GM23338 (cell line): ENCODE results near the gene C10orf71. TPM values are rescaled to one million over a fixed set of nuclear protein-coding genes. Genes with fewer than 3 reads are reported as not detected.

Experiments
- ATAC-seq: fragments of 200-7000 bp; cut with Tn5 transposase; 3 replicates; pipeline ENCODE4 v1.9.1; 2020
- DNase-seq: peaks from one replicate; pipeline ENCODE4 v3.0.0-alpha.2; 2015; ENCODE audit warnings: low spot score
- H2AFZ ChIP-seq: fragments of 200-600 bp; sonication (generic); 2 replicates; pipeline ENCODE4 v1.8.0; 2016; ENCODE audit warnings: antibody characterized with exemption, mild to moderate bottlenecking, moderate library complexity
- H3F3A ChIP-seq: fragments of 200-600 bp; sonication (generic); replicated peaks from 2 replicates; pipeline ENCODE4 v1.8.0; 2017; ENCODE audit warnings: antibody characterized with exemption, mixed run types, low read depth
- H3K27ac ChIP-seq: fragments of 200-600 bp; sonication (generic); 2 replicates; pipeline ENCODE4 v1.6.1; 2016; ENCODE audit warnings: low read depth
- H3K27me3 ChIP-seq: fragments of 200-600 bp; sonication (generic); 2 replicates; pipeline ENCODE4 v1.8.0; 2016; ENCODE audit warnings: mild to moderate bottlenecking, mixed run types, moderate library complexity; ENCODE audit not compliant: insufficient read depth
- H3K36me3 ChIP-seq: fragments of 200-600 bp; sonication (generic); 2 replicates; pipeline ENCODE4 v1.8.0; 2016; ENCODE audit warnings: mild to moderate bottlenecking; ENCODE audit not compliant: insufficient read depth
- H3K4me1 ChIP-seq: fragments of 200-600 bp; sonication (generic); 2 replicates; pipeline ENCODE4 v1.8.0; 2016; ENCODE audit warnings: mild to moderate bottlenecking, moderate library complexity; ENCODE audit not compliant: insufficient read depth
- H3K4me2 ChIP-seq: fragments of 200-600 bp; sonication (generic); 2 replicates; pipeline ENCODE4 v1.7.1; 2017; ENCODE audit warnings: mixed run types
- H3K4me3 ChIP-seq: fragments of 200-600 bp; sonication (generic); 2 replicates; pipeline ENCODE4 v1.6.1; 2016; ENCODE audit warnings: mixed run types
- H3K79me2 ChIP-seq: fragments of 200-600 bp; sonication (generic); replicated peaks from 2 replicates; pipeline ENCODE4 v1.8.0; 2017; ENCODE audit warnings: mild to moderate bottlenecking; ENCODE audit not compliant: insufficient read depth
- H3K9me2 ChIP-seq: fragments of 200-600 bp; sonication (generic); 2 replicates; pipeline ENCODE4 v1.8.0; 2017; ENCODE audit not compliant: insufficient read depth
- H4K20me1 ChIP-seq: fragments of 200-600 bp; sonication (generic); replicated peaks from 2 replicates; pipeline ENCODE4 v1.8.0; 2017; ENCODE audit warnings: mild to moderate bottlenecking; ENCODE audit not compliant: insufficient read depth
- H3K27ac Mint-ChIP-seq: 2 replicates; pipeline ENCODE4 v1.8.0; 2020; ENCODE audit warnings: inconsistent platforms, mild to moderate bottlenecking, moderate library complexity, mixed read lengths
- H3K27me3 Mint-ChIP-seq: 3 replicates; pipeline ENCODE4 v1.8.0; 2022; ENCODE audit warnings: low read depth, mild to moderate bottlenecking, moderate library complexity, mixed read lengths, inconsistent platforms; ENCODE audit not compliant: insufficient read depth, poor library complexity
- H3K36me3 Mint-ChIP-seq: 3 replicates; pipeline ENCODE4 v1.8.0; 2021; ENCODE audit warnings: low read depth, mild to moderate bottlenecking, inconsistent platforms, moderate library complexity, mixed read lengths
- H3K4me1 Mint-ChIP-seq: 3 replicates; pipeline ENCODE4 v1.8.0; 2020; ENCODE audit warnings: mild to moderate bottlenecking, inconsistent platforms, mixed read lengths
- H3K4me3 Mint-ChIP-seq: 3 replicates; pipeline ENCODE4 v1.8.0; 2021; ENCODE audit warnings: moderate library complexity, mild to moderate bottlenecking, inconsistent platforms, mixed read lengths
- H3K9me3 Mint-ChIP-seq: 3 replicates; pipeline ENCODE4 v1.8.0; 2020; ENCODE audit warnings: moderate library complexity, mild to moderate bottlenecking, inconsistent platforms, mixed read lengths
- CREB1 ChIP-seq: fragments of 250-450 bp; sonication (Bioruptor Pico); IDR thresholded peaks from 2 replicates; pipeline ENCODE4 v1.5.0; 2020; ENCODE audit warnings: low read depth, mild to moderate bottlenecking, moderate library complexity
- EZH2 ChIP-seq: fragments of 200-600 bp; sonication (generic); IDR thresholded peaks from one replicate; pipeline ENCODE4 v1.8.0; 2017; ENCODE audit warnings: antibody characterized with exemption, mild to moderate bottlenecking, low read depth; ENCODE audit not compliant: unreplicated experiment
- EZH2phosphoT487 ChIP-seq: fragments of 200-600 bp; sonication (generic); IDR thresholded peaks from one replicate; pipeline ENCODE4 v1.8.1; 2018; ENCODE audit warnings: antibody characterized with exemption; ENCODE audit not compliant: unreplicated experiment
- JUNB ChIP-seq: IDR thresholded peaks from one replicate; pipeline ENCODE4 v1.6.1; 2016; ENCODE audit warnings: antibody characterized with exemption; ENCODE audit not compliant: unreplicated experiment
- NANOG ChIP-seq: IDR thresholded peaks from 2 replicates; pipeline ENCODE4 v1.6.1; 2016; ENCODE audit warnings: antibody characterized with exemption, borderline replicate concordance
- STAT1 ChIP-seq: IDR thresholded peaks from one replicate; pipeline ENCODE4 v1.6.1; 2016; ENCODE audit warnings: antibody characterized with exemption; ENCODE audit not compliant: unreplicated experiment
- ZNF114 ChIP-seq: fragments of 250-450 bp; sonication (Bioruptor Pico); IDR thresholded peaks from 2 replicates; pipeline ENCODE4 v1.5.0; 2020; ENCODE audit warnings: mild to moderate bottlenecking, moderate library complexity
- ZNF331 ChIP-seq: fragments of 250-450 bp; sonication (Bioruptor Pico); IDR thresholded peaks from 2 replicates; pipeline ENCODE4 v1.5.0; 2020; ENCODE audit warnings: low read depth, mild to moderate bottlenecking, moderate library complexity
- polyA plus RNA-seq: library from polyadenylated mRNA; unstranded; fragments of >200 nt; fragmentation: Nextera tagmentation; extraction: Ambion mirVana; gene quantifications from 2 replicates; pipeline ENCODE4 v1.2.1, GENCODE V29; 2016
- total RNA-seq: library from RNA; depleted of rRNA; stranded (reverse); fragments of >200 nt; shearing (Covaris generic); gene quantifications from 2 replicates; pipeline ENCODE4 v1.2.3, GENCODE V29; 2014
- TF ChIP-seq, protein P1 (sequence below): IDR thresholded peaks from one replicate; pipeline ENCODE4 v1.6.1; 2018; ENCODE audit warnings: antibody characterized with exemption; ENCODE audit not compliant: unreplicated experiment
- TF ChIP-seq, protein P2 (sequence below), 2 experiments: fragments of 200-600 bp in 1 of 2; sonication (generic) in 1 of 2; conservative IDR thresholded peaks; 2 replicates each; pipeline versions ENCODE4 v1.5.1 to v1.6.1; 2016 to 2017; ENCODE audit warnings: antibody characterized with exemption in 2 of 2, low read depth in 2 of 2, mild to moderate bottlenecking in 2 of 2, moderate library complexity in 1 of 2
- TF ChIP-seq, protein P3 (sequence below): IDR thresholded peaks from 2 replicates; pipeline ENCODE4 v1.6.1; 2016; ENCODE audit warnings: antibody characterized with exemption
- TF ChIP-seq, protein P4 (sequence below): fragments of 250-450 bp; sonication (Bioruptor Pico); IDR thresholded peaks from 2 replicates; pipeline ENCODE4 v1.5.0; 2020; ENCODE audit warnings: mild to moderate bottlenecking, moderate library complexity

C10orf71 gene
- total and polyA plus RNA-seq, 2 experiments from 2014 or later, result not detected

DNA sequence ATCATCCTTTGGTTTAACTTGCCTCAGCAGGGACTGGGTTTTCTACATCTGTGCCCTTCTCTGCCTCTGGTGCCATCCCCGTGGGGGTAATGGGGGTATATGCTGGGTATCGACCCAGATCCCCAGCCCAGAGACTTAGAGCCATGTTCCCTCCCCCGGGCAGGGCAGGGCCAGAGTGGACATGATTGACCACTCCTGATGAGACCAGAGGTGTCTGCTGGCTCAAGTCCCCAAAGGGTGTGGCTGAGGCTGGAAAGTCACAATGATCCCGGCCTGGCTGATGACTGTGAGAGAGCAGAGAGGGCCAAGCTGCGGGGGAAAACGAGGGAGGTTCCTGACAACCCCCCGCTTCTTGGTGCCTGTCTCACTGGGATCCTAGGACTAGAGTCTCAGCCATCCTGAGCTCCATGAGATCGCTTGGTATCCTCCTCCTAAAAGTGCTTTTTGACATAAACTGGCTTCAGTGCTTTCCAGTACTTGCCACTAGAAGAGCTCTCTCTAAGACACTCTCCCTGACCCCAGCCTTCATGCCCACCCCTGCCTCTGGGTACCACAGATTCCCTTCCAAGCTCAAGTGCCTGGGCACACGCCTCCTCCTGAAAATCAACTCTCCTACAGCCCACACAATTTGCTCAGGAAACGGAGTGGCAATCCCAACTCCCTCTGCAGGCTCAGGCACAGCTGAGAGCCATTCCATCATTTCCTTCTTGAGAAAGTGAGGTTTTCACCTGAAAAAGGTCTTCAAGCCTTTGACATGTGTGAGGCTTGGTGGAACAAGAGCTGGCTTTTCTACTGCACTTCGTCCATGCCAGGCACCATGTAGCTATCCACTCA is 63.0 kb downstream of the C10orf71 start:
- peaks cover 11% of the 10 kb centered on the region for H3K4me1 ChIP-seq
- peaks cover 13% of the 10 kb centered on the region; the same call in 2 of the 3 replicates for H3K4me1 Mint-ChIP-seq
- H3K36me3 Mint-ChIP-seq, result no peaks in the 10 kb centered on the region
- H3K4me3 Mint-ChIP-seq, result no peak overlapping the region
- H3K27me3 ChIP-seq, result no peaks in the 10 kb centered on the region
- no peaks in the 10 kb centered on the region for H3K9me3 Mint-ChIP-seq
- no peaks in the 10 kb centered on the region for H3K79me2 ChIP-seq
- no peaks in the 10 kb centered on the region for H3K36me3 ChIP-seq
- no peak for TF ChIP-seq NANOG
- TF ChIP-seq, protein P1, sequence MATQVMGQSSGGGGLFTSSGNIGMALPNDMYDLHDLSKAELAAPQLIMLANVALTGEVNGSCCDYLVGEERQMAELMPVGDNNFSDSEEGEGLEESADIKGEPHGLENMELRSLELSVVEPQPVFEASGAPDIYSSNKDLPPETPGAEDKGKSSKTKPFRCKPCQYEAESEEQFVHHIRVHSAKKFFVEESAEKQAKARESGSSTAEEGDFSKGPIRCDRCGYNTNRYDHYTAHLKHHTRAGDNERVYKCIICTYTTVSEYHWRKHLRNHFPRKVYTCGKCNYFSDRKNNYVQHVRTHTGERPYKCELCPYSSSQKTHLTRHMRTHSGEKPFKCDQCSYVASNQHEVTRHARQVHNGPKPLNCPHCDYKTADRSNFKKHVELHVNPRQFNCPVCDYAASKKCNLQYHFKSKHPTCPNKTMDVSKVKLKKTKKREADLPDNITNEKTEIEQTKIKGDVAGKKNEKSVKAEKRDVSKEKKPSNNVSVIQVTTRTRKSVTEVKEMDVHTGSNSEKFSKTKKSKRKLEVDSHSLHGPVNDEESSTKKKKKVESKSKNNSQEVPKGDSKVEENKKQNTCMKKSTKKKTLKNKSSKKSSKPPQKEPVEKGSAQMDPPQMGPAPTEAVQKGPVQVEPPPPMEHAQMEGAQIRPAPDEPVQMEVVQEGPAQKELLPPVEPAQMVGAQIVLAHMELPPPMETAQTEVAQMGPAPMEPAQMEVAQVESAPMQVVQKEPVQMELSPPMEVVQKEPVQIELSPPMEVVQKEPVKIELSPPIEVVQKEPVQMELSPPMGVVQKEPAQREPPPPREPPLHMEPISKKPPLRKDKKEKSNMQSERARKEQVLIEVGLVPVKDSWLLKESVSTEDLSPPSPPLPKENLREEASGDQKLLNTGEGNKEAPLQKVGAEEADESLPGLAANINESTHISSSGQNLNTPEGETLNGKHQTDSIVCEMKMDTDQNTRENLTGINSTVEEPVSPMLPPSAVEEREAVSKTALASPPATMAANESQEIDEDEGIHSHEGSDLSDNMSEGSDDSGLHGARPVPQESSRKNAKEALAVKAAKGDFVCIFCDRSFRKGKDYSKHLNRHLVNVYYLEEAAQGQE, result no peak
- no peak for TF ChIP-seq CREB1
- TF ChIP-seq EZH2phosphoT487, result no peak
- TF ChIP-seq EZH2, result no peak
- TF ChIP-seq, protein P2, sequence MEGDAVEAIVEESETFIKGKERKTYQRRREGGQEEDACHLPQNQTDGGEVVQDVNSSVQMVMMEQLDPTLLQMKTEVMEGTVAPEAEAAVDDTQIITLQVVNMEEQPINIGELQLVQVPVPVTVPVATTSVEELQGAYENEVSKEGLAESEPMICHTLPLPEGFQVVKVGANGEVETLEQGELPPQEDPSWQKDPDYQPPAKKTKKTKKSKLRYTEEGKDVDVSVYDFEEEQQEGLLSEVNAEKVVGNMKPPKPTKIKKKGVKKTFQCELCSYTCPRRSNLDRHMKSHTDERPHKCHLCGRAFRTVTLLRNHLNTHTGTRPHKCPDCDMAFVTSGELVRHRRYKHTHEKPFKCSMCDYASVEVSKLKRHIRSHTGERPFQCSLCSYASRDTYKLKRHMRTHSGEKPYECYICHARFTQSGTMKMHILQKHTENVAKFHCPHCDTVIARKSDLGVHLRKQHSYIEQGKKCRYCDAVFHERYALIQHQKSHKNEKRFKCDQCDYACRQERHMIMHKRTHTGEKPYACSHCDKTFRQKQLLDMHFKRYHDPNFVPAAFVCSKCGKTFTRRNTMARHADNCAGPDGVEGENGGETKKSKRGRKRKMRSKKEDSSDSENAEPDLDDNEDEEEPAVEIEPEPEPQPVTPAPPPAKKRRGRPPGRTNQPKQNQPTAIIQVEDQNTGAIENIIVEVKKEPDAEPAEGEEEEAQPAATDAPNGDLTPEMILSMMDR (conservative IDR thresholded peaks at IDR 0.05; ENCODE audit: low read depth in 2 of 2), result no peak
- TF ChIP-seq JUNB, result no peak
- no peak for TF ChIP-seq STAT1
- no peak for TF ChIP-seq ZNF331
- TF ChIP-seq, protein P3, sequence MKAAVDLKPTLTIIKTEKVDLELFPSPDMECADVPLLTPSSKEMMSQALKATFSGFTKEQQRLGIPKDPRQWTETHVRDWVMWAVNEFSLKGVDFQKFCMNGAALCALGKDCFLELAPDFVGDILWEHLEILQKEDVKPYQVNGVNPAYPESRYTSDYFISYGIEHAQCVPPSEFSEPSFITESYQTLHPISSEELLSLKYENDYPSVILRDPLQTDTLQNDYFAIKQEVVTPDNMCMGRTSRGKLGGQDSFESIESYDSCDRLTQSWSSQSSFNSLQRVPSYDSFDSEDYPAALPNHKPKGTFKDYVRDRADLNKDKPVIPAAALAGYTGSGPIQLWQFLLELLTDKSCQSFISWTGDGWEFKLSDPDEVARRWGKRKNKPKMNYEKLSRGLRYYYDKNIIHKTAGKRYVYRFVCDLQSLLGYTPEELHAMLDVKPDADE, result no peak
- TF ChIP-seq, protein P4, sequence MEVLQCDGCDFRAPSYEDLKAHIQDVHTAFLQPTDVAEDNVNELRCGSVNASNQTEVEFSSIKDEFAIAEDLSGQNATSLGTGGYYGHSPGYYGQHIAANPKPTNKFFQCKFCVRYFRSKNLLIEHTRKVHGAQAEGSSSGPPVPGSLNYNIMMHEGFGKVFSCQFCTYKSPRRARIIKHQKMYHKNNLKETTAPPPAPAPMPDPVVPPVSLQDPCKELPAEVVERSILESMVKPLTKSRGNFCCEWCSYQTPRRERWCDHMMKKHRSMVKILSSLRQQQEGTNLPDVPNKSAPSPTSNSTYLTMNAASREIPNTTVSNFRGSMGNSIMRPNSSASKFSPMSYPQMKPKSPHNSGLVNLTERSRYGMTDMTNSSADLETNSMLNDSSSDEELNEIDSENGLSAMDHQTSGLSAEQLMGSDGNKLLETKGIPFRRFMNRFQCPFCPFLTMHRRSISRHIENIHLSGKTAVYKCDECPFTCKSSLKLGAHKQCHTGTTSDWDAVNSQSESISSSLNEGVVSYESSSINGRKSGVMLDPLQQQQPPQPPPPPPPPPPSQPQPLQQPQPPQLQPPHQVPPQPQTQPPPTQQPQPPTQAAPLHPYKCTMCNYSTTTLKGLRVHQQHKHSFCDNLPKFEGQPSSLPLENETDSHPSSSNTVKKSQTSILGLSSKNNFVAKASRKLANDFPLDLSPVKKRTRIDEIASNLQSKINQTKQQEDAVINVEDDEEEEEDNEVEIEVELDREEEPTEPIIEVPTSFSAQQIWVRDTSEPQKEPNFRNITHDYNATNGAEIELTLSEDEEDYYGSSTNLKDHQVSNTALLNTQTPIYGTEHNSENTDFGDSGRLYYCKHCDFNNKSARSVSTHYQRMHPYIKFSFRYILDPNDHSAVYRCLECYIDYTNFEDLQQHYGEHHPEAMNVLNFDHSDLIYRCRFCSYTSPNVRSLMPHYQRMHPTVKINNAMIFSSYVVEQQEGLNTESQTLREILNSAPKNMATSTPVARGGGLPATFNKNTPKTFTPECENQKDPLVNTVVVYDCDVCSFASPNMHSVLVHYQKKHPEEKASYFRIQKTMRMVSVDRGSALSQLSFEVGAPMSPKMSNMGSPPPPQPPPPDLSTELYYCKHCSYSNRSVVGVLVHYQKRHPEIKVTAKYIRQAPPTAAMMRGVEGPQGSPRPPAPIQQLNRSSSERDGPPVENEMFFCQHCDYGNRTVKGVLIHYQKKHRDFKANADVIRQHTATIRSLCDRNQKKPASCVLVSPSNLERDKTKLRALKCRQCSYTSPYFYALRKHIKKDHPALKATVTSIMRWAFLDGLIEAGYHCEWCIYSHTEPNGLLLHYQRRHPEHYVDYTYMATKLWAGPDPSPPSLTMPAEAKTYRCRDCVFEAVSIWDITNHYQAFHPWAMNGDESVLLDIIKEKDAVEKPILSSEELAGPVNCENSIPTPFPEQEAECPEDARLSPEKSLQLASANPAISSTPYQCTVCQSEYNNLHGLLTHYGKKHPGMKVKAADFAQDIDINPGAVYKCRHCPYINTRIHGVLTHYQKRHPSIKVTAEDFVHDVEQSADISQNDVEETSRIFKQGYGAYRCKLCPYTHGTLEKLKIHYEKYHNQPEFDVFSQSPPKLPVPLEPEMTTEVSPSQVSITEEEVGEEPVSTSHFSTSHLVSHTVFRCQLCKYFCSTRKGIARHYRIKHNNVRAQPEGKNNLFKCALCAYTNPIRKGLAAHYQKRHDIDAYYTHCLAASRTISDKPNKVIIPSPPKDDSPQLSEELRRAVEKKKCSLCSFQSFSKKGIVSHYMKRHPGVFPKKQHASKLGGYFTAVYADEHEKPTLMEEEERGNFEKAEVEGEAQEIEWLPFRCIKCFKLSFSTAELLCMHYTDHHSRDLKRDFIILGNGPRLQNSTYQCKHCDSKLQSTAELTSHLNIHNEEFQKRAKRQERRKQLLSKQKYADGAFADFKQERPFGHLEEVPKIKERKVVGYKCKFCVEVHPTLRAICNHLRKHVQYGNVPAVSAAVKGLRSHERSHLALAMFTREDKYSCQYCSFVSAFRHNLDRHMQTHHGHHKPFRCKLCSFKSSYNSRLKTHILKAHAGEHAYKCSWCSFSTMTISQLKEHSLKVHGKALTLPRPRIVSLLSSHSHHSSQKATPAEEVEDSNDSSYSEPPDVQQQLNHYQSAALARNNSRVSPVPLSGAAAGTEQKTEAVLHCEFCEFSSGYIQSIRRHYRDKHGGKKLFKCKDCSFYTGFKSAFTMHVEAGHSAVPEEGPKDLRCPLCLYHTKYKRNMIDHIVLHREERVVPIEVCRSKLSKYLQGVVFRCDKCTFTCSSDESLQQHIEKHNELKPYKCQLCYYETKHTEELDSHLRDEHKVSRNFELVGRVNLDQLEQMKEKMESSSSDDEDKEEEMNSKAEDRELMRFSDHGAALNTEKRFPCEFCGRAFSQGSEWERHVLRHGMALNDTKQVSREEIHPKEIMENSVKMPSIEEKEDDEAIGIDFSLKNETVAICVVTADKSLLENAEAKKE (CRISPR knock-in tag), result no peak
- no peak for TF ChIP-seq ZNF114
- no peak overlapping the region for H3K27ac ChIP-seq
- no peak for DNase-seq
- no peaks in the 10 kb centered on the region for H4K20me1 ChIP-seq
- no peak overlapping the region for H3K27ac Mint-ChIP-seq
- H2AFZ ChIP-seq, result 0 out of 2 replicates have a peak overlapping the region, but pooled peaks have one; percentile 18
- H3K4me3 ChIP-seq, result no peak overlapping the region
- no peak overlapping the region for H3K4me2 ChIP-seq
- no peaks in the 10 kb centered on the region for H3F3A ChIP-seq
- no peak for ATAC-seq
- peaks cover 4% of the 10 kb centered on the region for H3K27me3 Mint-ChIP-seq
- H3K9me2 ChIP-seq, result no peaks in the 10 kb centered on the region
